Stimulated activated naive CD8-positive, alpha-beta T cell treated with anti-CD3 and anti-CD28 coated beads, Interleukin-15, Interleukin-2, amounts not matched to agents 100 U/mL and 50 U/mL, for 24 hours (primary cell): ENCODE measurements around the gene DOK6.

Experiments
- ATAC-seq: fragments of 150-1000 bp; cut with Tn5 transposase; one replicate; pipeline ENCODE4 v1.10.0; 2021
- DNase-seq: peaks from one replicate; pipeline ENCODE4 v3.0.0; 2021

DOK6 gene

DNA sequence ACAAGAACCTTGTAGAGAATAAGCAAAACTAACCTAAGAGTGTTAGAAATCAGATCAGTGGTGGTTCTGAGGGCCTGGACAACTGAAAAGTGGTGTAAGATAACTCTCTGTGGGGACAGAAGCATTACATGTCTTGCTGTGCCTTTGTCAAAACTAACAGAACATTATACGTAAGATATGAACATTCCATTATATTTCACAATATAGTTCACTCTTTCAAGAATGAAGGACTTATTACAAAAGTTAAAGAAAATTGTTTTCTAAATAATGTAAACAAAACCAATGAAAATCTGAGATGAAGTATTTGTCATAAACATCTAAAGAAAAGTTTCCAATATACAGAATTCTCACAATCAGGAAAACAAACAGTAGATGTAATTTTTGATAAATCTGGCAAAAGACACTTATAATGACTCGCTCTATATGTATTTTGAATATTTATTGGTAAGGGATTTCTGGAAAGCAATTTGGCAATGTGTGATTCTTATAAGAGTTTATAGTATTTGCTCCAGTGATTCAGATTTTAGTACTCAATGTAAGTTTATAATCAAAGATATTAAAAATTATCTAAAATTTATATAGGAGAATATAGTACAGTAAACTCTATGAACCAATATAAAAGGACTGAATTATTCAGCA lies 288.6 kb downstream of the DOK6 start:
- ATAC-seq (no peak), DNase-seq (no peak)

DNA sequence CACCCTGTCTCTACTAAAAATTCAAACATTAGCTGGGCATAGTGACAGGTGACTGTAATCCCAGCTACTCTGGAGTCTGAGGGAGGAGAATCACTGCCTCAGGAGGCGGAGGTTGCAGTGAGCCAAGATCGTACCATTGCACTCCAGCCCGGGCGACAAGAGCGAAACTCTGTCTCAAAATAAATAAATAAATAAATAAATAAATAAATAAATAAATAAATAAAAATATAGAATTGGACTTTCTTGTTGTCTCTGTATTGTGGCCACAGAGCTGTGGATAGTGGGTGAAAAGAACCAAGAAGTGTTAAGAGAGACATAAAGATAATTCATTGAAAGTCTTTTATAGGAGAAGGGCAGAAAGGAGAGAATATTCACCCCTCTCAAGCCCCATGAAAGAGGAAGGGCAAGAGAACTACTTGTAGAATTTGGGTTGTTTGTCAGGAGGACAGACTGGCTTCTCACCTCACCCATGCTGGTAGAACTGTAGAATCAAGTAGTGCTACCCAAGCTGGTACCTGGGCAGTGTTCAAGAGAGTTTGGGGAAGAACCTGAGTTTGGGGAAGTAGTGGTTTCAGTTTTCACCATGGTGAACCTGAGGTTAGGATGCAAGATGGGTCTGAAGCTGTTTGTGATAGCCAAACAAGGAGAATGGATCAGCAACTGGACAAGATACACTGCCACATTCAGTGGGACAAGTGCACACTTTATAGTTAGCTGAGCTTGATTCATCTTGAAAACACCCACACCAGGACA lies 290.5 kb downstream of the DOK6 start:
- ATAC-seq = no peak
- DNase-seq = no peak

DNA sequence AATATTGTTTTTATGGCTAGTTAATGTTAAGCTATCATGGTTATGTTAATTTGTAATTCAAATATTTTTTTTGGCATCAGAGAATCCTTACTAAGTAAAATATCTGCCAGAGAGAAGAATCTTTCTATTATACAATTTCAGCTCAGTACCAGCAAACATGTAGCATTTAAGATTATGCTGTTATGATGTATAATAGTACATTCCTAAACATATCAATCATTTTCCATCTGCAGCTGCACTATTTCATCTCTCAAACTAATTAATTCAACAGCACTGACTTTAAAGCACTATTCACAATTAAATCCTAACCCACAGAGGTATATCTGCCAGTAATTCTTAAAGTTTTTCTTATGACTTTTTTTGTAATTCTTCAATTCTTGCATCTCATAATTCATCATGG lies 296.4 kb downstream of the DOK6 start:
- no peak for DNase-seq
- no peak for ATAC-seq

DNA sequence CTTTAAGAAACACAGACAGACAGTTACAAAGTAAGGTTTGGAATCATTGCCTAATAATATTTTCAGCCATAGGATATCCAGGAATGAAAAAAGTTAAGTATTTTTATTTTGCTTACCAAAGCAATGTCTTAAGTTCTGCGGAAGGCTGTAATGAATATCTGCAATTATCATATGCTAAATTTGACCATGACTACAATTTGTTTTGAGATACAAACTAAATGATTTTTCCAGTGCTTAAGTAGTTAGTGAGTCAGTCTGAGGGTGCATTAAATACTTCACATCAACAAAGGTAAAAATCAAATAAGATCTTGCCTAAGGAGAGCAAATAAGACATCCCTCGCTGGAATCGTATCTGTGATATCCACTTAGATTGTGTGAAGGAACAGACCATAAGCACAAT lies 297.0 kb downstream of the DOK6 start:
- ATAC-seq (no peak), DNase-seq (no peak)

DNA sequence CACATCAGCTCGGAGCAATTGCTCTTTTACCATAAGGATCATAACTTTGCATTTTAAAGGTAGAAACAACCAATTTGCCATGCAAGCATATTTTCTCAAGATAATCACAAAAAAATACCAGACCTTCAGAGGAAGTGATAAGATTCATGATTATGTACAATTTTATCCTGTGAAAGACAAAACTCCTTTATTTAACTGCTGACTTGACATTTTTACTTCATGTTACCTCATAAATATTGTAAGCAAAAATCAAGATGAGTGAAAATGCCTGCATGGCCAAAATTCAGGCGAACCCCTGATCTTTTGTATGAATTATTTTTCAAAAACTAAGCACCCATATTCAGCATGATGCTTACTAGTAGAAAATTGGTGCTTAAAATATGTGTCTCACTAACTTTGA lies 300.6 kb downstream of the DOK6 start:
- ATAC-seq (no peak), DNase-seq (no peak)

DNA sequence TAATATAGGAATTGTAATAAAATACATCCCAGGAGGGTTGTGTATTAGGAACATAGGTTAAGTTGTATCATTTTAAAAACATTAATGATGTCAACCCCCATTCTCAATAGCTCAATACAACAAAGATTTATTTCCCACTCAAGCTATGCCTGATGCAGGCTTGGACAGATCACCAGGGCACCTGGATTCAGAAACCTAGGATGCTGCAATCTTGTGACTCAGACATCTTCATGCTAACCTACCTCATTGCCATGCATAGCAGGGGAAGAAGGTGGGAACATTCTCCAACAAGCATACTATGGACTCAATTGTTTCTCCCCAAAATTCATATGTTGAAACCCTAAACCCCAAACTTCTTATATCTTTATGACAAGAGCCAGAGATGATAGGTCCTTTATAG lies 302.8 kb downstream of the DOK6 start:
- no peak for ATAC-seq
- DNase-seq = no peak

DNA sequence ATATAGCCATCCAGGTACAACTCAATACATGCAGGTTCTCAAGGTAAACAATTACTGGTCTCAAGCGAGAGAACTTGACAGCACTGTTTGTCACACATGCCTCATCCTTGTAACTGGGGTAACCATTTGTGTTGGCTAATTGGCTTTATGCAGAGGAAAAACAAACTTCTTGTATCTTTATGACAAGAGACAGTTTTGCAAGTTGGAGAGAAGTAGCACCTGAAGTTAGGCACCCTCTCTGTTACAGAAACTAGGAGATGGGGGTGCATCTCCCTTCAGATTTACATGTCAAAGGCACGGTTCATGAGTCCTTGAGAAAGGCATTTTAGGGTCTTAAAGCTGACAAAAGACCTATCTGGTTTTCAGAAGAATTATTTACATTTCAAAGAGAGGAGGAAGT lies 305.3 kb downstream of the DOK6 start:
- no peak for ATAC-seq

DNA sequence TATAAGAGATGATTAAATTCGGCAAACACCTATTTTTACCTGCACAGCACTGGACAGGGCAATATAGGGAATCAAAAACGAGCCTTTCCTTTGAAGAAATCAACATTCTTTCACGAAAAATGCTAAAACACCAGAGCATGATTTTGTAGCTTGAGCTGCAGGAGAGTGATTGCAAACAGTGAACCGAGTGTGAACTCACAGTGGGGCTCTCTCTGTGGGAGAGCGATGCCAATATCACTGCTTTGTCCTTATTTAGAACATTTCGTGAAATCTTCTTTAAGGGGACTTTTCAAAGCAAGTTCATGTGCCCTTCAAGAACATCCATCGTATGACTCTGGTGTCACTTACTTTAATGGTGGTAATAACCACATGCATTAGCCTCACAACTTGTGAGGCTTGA lies 308.2 kb downstream of the DOK6 start:
- ATAC-seq = no peak
- no peak for DNase-seq

More for the DNA sequence above, 305.3 kb downstream of the DOK6 start:
- no peak for DNase-seq

DNA sequence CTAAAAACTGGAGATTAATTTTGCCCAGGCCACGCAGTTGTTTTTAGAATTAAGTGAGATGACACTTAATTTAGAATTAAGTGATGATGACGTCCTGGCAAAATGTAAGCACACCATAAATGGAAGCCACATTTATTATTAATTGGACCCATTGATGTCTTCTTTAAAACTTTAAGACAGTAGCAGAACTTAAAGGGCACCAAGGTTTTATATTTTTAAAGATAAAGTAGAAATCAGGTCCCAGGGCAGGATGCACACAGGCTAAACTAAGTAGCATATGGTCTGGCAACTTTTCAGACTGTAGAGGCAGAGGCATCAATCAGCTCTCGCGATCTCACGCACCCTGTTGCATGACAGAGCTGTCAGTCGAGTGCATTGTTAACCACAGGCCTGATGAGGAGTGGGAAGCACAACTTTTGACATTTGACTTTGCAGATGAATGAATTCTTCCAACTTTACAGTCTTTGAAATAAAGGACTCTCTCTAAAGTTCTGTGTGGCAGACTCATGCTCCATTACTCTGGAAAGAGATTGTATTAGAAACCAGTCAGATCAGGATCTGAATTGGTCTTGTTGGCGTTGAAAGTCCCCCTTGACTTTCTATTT lies 314.6 kb downstream of the DOK6 start:
- no peak for DNase-seq
- ATAC-seq = no peak

DNA sequence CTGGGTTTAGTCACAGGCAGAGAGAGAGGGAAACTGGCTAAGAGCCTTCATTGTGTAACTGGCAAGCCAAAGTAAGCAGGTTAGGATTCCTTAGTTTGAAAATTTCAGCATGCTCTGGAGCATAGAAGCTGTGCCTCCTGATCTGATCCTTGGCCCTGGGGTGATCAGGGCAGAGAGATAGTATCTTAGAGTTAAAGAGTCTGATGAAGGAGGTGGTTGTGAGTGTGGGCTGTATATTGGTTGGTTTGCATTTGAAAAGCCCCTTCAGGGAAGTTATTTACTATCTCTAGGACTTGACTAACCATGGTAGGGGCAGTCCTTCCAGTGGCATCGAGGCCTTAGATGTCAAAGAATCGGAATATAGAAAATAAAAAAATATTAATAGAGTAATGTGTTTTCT lies 316.9 kb downstream of the DOK6 start:
- no peak for DNase-seq
- ATAC-seq = no peak

DNA sequence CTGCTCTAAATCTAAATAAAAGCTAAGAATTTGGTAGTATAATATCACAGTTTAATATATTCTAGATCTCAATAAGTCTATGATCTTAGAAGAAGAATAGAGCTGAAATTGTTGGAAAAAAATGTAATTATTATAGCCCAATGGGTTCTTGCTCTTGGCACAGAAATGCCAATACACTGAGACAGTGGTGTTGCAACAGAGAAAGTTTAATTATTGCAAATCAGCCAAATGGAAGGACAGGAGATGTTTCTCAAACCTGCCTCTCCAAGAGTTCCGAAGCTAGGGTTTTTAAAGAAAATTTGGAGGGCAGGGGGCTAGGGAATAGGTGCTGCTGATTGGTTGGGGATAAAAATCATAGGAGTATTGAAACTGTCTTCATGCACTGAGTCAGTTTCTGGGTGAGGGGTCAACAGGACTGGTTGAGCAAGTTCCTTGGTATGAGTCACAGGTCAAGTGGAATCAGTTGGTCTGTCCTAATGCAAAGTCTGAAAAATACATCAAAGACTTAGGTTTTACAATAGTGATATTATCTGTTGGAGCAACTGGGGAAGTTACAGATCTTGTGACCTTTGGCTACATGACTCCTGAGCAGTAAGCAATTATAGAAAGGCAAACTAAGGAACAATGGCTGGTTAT lies 318.3 kb downstream of the DOK6 start:
- ATAC-seq (no peak), DNase-seq (no peak)

DNA sequence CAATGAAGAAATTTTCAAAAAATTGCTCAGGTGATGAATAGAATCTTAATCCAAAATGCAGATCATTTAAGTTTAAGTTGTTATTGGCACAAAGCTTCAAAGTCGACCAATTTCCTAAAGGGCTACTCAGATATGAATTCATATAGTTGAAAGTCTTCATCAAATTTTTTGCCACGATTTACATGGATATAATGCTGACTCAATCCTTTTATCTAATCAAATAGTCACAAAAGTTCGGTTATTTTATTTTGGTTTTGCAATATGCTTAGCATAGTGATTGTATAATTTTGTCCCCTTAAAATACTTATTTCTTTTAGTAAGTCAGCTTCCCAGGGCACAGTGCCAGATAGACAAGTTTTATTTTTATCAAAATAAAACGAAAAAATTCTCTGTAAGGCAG lies 319.7 kb downstream of the DOK6 start:
- DNase-seq = no peak
- ATAC-seq = no peak

DNA sequence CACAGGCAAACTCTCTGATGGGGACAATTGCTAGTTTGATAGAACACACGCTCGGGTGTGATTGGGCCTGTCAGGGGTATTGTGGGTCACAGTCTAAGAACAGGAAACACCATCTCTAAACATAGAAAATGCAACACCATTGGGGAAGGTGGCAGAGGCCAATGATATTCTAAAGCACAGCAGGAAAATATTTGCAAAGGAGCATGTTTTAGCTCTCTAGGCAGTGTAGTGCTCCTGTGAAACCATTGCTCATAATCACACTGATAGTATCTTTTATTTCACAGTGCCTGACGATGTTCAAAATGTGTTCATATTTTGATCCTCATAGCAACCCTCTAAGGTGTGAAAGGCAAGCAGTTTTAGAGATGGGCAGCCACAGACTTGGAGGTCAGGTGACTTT lies 322.7 kb downstream of the DOK6 start:
- ATAC-seq = peak; percentile 71
- DNase-seq = no peak

DNA sequence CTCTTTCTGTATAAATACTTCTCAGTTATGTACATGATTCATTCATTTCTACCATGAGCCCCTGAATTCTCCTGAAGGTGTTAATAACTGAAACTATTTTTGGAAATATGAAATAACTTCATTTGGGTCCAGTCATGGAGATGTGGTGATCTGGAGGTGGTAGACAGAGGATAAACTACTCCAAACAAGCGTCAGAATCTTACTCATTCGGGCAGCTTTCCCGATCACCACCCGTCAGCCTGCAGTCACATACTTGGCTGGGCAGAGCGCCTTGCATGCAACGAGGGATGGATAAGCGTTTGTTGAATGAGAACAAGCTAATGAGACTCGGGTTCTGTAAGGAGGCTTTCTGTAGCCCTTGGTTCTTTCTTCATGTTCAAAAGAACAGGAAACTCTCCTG lies 324.3 kb downstream of the DOK6 start:
- ATAC-seq = no peak
- DNase-seq = no peak

DNA sequence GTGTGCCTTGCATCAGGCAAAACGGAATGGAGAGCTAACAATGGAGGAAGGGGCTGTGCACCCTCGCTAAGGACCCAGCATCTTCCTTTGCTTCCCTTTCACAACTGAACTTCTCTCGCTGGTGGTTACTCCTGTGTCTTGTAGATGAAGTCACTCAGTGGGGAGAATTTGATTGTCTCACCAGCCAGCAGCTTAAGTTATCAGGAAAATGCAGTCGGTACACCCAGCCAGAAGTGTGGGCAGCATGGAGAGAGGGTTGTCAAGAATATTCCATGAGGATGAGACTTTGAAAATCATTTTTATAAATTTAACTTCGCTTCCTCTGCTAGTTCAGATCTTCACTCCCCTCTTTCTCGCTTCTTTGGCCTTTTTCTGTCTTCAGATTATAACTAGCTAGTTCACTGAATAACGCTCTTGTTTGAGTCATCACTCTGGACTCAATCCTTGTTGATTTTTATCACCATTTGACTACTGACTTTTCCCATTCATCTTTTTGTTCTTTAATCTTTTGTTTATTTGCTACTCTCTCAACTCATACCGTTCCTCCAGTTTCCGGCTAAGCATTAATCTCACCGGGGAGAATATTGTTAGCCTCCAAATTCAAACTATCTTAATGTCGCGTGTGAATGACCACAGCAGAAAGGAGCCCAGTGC lies 325.3 kb downstream of the DOK6 start:
- DNase-seq (no peak), ATAC-seq (no peak)

DNA sequence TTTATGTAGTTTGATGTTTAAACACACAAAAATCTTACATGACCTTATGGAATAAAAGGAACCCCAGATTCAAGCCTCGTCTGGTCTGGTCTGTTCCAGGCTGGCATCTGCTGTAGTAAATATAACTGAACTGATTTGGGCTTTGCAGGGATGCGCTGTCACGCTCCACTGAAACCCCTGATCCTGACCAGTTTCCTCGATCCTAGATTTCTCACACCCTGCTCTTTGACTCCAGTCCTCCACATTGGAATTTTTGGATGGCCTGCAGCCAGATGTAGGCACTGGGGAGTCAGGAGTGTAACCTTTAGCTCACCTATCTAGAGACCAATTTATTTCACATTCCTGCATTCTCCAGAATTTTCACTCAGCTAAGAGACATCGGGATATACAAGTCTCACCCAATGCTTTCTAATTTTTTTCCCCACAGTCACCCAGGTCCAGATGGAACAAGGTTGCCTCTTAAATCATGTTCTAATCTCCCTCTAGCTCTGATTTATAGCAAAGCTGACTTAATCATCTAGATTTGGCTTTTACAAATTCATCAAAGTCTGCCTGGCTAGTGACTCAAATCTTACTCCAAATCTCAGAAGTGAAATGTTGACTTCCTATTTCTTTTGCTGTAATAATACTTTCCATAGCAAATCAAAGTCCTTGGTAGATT lies 327.4 kb downstream of the DOK6 start:
- ATAC-seq (no peak), DNase-seq (no peak)

DNA sequence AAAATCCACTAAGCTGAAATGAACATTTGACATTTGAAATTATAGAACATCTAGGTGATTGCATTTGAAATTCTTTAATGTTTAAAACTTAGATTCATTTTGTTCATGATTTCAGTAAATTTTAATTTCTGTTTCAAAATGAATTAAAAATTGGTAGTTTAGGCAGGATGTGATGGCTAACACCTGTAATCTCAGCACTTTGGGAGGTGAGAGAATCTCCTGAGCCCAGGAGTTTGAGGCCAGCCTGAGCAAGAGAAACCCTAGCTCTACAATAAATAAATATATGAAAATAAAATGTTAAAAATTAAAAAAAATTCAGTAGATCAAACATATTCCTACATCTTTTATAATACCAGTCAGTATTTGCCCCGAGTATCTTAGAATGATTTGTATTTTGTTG lies 330.0 kb downstream of the DOK6 start:
- ATAC-seq = no peak
- no peak for DNase-seq

DNA sequence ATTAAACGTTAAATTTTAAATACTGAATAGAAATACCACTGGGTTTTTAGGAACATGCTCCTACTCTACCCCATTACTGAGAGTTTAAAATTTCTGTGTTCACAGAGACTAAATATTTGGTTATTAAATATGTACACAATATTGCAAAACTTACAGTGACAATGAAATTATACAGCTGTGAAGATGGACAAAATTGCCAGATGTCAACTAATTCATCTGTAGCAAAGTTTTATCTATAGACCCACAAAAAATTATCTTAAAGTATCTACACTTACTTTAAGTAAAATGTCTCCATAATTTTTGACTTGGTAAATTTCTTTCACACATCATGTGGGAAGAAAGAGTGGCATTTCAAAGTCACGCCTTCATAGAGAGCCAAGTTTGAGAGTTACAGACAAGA lies 333.8 kb downstream of the DOK6 start:
- no peak for ATAC-seq

DNA sequence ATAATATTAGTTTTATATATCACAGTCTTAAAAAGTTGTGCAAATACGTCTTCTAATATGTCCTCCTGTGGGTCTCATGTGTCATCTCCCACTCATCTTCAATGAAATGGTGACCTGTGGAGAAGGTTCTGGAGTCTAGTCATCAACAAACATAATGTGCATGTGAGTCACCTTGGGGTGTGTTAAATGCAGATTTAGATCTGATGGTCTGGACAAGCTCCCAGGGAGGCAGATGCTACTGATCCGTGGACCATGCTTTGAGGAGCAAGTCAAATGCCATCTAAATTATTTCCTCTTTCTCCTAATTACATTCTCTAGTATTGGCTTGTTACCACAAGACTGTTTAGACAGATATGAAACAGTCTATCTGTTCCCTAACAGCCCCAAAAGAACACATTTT lies 336.0 kb downstream of the DOK6 start:
- DNase-seq (no peak), ATAC-seq (no peak)

More for the DNA sequence above, 333.8 kb downstream of the DOK6 start:
- DNase-seq = no peak

DNA sequence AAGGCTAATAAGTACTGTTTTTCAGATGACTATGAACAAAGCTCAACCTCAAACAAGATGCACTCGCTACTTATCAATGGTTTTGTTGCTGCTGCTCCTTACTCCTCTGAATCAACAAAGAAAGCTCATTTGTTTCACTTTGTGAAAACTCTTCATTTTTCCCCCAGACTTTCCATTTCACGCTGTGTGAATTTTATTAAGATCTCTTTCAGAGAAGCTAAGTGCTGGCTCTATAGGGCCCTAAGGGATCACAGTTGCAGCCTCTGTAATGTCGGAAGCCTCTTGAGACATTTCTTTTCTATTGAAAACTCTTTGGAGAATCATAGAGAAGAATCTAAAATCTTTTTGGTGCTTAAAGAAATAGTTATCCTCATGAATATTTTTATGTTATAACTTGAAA lies 337.2 kb downstream of the DOK6 start:
- ATAC-seq (no peak), DNase-seq (no peak)

DNA sequence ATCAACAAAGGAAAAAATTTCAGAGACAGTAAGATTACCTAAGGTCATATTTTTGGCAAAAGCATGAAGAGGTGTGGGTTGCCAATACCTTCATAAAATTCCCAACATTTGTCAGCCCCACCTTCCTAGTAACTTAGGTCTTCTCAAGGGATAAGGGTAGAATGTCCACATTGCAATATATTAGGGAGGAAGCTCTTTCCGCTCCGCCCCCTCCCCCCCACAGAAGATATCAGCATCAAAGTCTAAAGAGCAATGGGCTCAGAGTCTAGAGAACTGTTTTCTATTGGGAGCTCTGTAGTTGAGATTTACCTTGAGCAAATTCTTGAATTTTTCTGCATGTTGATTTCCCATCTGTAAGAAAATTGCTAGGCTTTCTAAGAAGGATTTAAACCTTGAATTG lies 346.7 kb downstream of the DOK6 start:
- ATAC-seq (no peak), DNase-seq (no peak)

DNA sequence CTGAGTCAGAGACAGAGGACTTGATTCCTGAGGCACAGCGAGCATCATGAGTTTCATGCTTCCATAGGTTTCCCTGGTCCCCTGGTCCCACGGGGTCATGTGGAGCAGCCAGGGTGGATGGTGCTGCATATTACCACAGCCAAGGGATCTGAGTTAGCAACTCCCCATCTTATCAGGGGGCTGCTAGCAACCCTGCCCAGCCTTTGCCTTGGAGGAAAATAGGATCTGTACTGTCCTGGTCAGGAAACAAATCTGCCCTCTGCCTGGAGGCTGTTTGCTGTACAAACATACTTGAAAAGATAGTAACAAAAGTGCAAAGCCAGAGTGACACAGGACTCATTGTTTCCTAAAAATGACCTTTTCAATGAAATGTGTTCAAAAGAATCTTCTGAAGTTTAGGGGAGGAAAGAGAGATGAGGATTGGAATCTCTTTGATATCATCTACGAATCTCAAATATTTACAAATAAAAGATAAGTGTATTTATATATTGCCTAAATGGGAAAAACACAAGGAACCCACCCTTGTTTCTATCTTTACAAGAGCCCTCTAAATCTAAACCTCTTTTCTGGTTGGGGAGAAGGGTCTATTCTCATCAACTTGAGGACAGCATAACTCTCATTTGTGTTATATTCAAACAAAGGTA lies 352.2 kb downstream of the DOK6 start:
- ATAC-seq = no peak
- no peak for DNase-seq
